Stimulated activated CD8-positive, alpha-beta memory T cell treated with anti-CD3 and anti-CD28 coated beads, Interleukin-15, amount 100 ng/mL, for 1 hour (primary cell): ENCODE data around the gene ADGRL3.

ENCODE experiments used
- DNase-seq: peaks from one replicate; pipeline ENCODE4 v3.0.0-alpha.2; 2020; ENCODE audit warnings: low read depth

The ADGRL3 gene

DNA sequence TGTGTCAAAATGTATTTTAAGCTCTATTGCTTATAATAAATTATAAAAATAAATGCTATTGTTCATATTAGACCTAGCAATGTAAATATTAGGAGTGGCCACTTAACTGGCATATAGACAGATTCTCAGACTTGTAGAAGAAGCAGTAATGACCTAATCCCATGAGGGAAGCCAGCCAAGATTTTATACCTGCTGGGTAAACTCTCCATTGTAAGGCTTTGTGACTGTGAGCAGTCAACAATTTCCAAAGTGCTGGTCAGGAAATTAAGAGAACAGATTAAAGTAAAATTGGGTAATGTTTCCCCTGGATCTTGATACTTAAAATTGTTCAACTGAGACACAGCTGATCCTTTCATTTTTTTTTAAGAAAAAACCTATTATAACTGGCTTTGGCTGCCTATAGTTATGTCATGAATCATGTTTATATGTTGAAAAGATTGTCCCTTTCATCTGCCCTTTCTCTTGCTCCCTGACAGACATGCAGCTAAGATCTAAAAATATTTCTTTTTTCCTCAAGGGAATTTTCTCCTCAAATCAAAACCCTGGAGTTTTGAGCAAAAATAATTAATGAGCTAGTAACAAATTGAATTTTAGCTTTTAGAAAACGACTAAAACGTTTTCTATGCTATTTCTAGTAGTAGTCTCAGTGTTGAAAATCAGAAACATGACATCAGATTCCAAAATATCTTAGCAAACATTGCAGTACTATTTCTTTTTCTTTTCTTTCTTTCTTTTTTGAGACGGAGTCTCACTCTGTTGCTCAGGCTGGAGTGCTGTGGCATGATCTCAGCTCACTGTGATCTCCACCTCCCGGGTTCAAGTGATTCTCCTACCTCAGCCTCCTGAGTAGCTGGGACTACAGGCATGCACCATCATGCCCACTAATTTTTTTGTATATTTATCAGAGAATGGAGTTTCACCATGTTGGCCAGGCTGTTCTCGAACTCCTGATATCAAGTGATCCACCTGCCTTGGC lies 77.9 kb downstream of the ADGRL3 start:
- no peak for DNase-seq

DNA sequence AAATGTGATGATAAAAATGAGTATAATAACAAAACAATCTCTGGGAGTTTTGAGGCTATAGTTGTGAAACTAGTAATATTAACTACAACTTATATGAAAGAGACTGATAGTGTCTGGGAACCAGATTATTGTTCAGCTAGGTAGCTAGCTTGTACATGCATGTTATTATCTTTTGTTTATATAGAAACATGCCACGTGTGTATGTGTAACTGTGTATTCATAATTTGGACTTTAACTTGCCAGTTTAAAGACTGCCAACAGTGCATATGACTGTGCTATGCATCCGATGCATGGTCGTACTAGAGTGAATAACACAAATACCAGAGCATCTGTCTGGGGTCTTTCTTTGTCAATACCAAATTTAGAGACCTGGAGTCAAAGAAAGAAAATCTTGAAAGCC lies 92.2 kb downstream of the ADGRL3 start:
- no peak for DNase-seq

DNA sequence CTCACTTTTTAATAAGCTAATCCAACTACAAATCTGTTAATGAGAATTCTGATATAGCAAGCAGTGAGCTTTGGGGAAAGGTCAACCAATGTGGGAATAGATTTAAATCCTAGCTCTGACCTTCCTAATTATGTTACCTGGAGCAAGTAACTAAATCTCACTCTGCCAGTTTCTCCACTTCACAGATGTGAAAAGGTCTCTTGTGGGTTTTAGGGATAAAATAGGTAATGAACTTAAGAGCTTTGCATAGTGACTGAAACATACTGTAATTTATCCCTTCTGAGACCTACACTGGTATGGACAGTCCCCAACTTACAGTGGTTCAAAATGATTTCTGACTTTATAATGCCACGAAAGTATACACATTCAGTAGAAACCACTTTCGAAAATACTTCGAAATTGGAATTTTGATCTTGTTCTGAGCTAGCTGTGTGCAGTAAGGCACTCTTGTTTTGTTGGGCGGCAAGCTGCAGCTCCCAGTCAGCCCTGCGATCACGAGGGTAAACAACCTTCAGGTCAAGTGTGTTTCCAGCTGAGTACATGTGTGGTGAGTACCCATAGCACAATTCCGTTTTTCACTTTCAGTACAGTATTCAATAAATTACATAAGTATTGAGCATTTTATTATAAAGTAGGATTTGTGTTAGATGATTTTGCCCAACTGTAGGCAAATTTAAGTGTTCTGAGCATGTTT lies 93.7 kb downstream of the ADGRL3 start:
- no peak for DNase-seq

DNA sequence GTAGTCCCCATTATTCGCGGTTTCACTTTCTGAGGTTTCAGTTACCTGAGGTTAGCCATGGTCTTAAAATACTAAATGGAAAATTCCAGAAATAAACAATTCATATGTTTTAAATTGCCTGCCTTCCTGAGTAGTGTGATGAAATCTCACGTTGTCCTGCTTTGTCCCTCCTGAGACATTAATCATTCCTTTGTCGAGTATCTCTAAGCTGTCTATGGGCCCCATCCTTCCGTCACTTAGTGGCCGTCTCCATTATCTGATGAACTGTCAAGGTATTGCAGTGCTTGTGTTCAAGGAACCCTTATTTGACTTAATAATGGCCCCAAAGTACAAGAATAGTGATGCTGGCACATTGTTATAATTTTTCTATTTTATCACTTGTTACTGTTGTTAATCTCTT lies 94.8 kb downstream of the ADGRL3 start:
- DNase-seq, result no peak

DNA sequence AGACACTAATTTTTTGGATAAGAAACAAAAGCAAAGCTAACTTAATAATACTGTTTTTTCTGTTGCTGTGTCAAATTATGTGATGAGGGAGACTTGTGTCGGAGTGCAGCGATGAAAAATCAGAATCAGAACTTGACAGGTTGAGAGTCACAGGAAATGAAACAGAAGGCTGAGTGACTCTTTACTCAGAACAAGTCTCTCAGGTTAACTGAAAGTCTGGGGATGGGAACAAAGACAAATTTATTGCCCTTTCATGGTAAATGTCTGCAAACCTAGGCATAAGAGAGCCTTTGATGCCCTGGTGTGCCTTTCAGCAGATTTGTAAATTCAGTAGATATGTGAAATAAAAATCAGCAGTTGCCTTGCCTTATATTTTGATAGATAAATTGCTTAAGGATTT lies 96.0 kb downstream of the ADGRL3 start:
- no peak for DNase-seq

DNA sequence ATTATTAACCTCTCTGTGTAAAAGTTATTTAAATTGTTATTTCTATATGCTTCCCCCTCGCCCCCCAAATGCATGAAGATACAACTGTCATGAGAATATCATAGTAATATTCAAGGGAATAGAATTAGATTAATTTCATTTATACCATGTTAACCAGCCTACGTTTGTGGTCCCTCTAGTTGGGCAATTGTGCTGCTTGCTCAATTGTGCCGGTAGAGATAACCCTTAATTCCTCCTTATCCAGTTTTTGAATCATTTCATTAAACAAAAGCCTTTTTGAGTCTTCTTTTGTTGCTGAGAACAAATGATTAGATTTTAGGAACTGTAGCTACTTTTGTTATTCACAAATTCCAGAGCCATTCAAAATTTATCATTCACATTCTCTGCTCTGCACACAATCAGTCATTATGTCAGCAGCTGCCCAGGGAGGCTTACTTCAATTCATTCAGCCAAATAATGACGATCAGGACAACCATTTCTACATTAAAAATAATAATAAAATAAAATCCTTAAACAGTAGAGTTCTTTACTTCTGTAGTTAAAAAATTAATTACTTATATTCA lies 98.1 kb downstream of the ADGRL3 start:
- no peak for DNase-seq

DNA sequence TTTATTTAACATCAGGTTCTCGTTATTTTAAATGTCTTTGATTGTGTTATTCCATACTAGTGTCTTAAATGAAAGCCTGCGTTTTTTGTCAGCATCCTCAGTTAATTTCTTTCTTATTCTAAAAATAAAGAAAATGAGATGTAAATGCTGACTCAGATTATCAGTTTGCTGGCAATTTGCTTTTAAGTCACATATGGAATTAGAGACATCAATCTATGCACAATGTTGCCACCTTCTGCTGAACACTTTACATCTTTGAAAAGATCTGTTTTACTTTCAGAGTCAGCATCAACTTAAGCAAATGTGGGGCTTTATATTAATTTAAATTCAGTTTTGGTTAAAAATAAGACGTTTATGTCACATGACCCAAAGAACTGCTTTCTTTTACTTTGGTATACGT lies 99.2 kb downstream of the ADGRL3 start:
- DNase-seq, result no peak

DNA sequence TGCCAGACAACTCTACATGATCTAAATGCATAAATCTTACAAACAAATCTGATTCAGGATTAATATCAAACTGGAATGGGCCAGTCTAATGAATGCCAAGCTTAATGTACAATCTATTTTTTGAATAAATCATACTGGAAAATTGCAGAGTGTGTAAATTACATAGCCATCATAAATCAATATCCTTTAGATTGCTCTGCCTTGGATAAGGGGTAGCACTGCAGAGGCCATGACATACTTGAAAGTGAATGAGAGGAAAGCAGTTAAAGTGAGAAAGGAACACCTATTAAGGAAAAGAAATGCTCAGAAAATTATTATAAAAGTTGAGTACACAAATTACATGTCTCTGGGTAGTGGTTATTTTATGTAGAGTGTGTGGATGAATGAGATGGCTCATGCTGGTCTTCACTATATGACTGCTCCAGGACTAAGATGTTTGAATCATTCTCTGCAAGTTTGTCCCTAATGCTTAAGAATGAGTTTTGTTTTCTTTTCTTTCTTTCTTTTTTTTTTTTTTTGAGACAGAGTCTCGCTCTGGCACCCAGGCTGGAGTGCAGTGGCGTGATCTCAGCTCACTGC lies 100.2 kb downstream of the ADGRL3 start:
- DNase-seq, result no peak

DNA sequence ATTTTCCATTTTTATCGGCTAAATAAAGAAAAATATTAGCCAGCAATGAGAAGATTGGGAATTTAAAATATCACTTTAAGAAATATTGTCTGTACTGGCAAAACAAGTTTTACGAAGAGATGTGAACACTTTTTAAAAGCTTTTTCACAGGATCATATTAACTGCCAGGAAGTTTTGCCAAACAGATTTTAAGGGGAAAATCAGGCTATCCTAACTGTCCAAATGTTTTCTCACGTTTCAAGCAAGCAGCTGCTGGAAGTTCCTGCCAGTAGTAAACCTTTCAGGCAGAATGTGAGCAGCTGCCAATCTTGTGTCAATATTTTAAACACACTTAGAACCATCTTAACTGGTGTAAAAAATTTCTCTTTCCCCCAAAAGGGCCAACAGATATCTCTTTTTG lies 101.1 kb downstream of the ADGRL3 start:
- DNase-seq, result no peak

DNA sequence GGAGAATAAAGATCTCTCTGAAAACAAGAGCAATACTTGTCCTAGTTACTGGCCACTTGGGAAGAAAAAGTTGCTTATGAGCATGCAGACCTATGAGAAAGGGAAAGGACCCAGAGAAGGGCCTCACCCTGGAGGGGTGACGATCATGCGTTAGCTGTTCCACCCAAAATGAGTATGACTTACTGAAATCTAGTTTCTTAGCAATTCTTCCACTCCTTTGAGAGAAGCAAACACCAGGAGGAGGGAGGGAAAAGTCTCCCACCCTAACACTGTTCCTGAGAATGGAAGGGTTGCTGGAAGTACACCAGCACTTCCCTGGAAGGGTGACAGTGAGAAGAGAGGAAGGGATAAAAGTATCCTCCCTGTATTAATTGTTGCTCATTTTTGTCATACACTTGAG lies 107.9 kb downstream of the ADGRL3 start:
- DNase-seq, result no peak

DNA sequence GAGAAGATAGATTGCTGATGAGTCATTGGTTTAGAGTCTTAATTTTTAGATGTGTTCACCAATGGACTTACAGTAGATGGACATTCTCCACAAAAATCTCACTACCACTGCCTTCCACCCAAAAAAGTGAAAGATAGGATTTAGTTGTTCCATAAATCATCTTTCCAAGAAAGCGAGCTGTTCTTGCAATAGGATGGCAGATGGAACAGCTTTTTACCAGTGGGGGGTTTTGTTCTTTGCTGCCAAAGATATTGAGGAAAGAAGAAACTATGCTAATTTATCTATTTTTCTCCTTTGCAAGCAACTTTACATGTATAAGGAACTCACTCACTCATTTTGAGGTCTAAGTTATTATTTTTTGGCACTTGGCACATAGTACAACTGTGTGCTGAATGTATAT lies 109.5 kb downstream of the ADGRL3 start:
- DNase-seq, result no peak

DNA sequence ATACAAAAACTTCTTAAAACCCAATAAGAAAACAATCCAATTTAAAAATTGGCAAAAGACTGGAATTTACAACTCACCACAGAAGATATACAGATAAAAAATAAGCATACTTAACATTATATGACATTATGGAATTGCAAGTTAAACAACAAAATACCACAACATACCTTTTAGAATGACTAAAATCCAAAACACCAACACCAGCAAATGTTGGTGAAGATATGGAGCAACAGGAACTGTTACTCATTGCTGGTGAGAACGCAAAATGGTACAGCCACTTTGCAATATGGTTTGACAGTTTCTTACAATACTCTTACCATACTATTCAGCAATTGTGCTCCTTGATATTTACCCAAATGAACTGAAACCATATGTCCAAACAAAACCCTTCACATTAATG lies 112.4 kb downstream of the ADGRL3 start:
- no peak for DNase-seq

DNA sequence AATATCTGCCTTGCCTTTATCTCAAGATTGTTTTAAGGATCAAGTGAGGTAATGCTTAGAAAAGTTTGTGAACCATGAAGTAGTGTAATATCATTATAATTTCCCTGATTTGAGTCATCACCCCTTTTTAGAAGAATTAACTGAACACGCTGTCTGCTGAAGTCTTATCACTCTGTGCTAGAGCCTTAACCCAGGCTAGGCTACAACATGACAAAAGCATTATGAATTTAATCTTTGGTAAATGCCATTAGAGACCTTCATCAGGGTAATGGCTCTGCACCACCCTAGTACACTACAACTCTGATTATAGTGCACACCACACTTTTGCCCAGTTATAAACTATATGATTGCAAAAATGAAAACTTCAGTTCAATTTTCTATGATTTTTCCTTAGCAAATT lies 118.3 kb downstream of the ADGRL3 start:
- no peak for DNase-seq

DNA sequence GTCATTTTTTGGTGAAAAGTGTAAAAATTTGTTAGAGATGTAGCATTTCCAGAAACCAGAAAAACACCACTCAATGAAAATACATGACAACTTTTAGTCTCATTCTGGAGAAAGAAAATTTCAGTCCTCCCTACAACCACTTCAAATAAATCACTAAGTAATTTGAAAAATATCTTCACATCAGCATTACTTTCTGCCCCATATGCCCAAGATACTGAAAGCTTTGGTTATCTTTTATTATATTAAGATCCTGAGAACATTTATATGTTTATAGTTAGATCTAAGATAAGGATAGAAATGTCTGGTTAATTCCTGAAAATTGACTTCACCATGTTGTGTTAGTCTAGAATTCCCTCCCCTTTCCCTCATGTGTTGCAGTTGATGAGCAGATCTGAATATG lies 119.0 kb downstream of the ADGRL3 start:
- no peak for DNase-seq

DNA sequence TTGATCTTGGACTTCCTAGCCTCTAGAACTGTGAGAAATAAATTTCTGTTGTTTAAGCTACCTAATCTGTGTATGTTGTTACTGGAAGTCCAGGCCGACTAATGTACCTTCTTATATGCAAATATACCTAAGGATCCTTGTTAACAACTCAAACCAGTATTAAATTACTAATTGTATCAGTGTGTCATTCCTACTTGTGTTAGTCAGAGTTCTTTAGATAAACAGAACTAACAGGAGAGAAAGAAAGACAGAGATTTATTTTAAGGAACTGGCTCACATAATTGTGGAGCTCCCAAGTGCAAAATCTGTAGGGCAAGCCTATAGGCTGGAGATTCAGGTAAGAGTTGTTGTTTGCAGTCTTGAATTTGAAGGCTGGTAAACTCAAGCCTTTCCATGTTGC lies 120.0 kb downstream of the ADGRL3 start:
- DNase-seq, result no peak

DNA sequence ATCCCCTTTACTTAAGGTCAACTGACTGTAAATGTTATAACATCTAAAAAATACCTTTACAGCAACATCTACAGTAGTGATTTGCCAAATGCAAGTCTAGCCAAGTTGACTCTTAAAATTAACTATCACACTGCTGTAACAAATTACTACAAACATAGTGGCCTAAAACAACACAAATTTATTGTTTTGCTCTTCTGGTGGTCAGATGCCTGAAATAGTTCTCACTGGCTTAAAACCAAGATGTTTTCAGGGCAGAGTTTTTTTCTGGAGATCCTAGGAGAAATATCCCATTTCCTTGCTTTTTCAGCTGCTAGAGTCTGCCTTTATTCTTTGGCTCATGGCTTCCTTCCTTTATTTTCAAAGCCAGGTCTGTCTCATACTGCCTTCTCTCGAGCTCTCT lies 120.5 kb downstream of the ADGRL3 start:
- no peak for DNase-seq

DNA sequence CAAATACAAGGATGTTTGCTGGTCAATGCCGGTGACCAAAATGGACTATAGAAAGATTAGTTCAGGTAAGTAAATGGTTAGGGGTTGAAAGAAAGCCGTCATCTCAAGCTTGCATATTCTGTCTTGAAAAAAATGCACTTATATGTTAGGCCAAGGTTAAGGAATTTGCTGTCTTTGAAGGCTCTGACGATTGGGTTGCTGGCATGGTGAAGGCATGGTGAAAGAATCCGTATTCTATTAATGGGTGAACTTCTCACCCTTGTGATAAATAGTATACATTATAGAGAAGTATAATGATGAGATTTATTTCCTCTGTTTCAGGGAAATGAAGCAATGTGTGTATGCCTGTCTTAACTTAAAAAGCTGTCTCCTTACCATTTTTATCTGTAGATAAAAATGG lies 132.6 kb downstream of the ADGRL3 start:
- no peak for DNase-seq

DNA sequence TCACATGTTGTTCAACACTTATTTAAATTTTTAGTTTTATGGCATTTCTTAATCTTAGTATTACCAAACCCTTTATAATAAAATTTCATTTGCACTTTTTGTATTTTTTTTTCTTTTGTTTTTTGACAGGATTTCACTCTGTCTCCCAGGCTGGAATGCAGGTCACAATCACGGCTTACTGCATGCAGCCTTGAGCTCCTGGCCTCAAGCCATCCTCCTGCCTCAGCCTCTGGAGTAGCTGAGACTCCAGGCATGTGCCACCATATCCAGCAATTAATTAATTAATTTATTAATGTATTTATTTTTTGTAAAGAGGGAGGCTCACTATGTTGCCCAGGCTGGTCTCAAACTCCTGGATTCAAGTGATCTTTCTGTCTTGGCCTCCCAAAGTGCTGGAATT lies 133.4 kb downstream of the ADGRL3 start:
- no peak for DNase-seq

DNA sequence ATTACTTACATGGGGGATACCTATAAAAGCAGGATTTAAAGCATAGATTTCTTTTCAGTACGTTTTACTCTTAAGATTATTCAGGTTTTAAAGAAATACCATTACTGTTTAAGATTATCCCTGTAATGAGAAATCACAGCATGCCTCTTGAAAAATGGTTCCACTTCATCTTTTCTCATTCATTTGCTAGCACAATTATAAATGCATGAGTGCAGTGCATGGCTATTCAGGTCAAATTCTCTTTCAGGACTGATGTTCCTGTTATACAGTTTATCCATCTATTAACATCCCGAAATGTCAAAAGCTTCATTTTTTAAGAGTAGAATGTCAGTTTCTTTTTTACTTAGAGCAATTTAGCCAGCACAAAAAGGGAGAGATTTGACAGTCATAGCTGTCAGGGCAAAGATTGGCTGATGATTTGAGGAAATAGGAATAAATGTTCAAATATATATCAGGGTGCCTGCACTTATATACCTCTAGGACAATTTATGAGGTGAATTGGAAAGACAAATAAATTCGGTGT lies 135.2 kb downstream of the ADGRL3 start:
- DNase-seq, result no peak

DNA sequence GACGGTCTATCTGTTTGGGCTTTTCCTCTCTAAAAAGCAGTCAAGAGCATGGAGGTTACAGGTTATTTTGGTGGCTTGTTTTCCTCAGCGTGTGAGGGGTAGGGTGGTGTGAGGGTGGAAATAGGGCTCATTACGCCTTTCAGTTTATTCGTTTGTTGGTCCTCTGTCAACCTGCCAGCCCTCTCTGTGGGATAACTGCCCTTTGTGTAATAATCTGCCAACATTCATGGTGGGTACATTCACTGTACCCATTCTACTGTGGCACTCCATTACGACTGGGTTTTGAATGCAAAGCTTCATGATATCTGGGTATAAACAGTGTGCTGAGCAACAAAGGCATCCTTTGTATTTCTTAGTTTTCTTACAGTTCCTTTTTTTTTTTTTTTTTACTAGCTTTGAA lies 136.4 kb downstream of the ADGRL3 start:
- DNase-seq, result no peak

DNA sequence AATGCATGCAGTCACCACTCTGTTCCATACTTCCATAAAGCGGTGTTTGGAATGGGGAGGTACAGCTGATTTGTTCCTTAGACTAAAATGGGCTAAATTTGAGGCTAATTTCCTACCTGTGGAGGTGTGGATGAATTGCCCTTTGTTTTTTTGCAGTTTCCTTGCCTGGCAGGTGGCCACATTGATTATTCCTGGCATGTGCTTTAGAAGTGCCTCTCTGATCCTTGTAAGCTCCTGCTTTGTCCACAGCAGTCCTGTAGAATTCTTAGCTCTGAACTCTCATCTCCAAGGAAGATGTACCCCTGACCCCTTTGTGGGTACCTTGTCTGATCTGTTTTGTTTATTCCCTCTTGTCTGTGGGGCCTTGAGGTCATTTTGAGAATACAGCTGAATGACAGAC lies 136.8 kb downstream of the ADGRL3 start:
- no peak for DNase-seq

DNA sequence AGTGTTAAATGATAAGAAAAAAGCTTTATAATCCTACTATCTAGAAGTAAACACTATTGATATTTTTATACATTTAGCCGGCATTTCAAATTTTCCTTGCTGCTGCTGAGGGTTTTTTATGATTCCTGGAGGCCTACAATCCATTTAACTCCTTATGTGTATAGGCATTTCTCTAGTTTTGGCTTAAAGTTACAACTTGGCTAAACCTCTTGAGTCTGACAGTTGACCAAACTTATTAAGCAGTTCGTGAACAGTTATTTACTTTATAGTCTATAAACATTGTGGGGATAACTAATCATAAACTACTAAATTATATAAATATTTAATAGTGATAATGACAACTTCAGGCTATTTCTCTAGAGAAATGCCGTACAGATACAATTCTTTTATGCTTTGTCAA lies 141.9 kb downstream of the ADGRL3 start:
- no peak for DNase-seq

DNA sequence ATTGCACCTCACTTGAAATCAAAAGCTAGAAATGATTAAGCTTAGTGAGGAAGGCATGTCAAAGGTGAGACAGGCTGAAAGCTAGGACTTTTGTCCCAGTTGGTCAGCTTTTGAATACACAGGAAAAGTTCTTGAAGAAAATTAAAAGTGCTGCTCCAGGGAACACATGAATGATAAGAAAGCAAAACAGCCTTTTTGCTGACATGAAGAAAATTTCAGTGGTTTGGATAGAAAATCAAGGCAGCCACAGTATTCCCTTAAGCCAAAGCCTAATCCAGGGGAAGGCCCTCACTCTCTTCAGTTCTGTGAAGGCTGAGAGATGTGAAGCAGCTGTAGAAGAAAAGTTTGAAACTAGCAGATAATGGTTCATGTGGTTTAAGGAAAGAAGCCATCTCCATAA lies 150.8 kb downstream of the ADGRL3 start:
- DNase-seq, result no peak
